Measurements from ENCODE around the gene CFAP65. TPM values are rescaled to one million over a fixed set of nuclear protein-coding genes. Genes with fewer than 3 reads are reported as not detected.

CFAP65 gene
- total and polyA plus RNA-seq, 2 of the 13 experiments (the other 11 are each of a cell fraction or from before 2014, with no cell fraction given) = 0.05 TPM; not detected in 1

- peak; percentile 47; the same call in 1 of the 2 replicates for TF ChIP-seq ARID5B (CRISPR knock-in tag; IDR thresholded peaks at IDR 0.05)
- TF ChIP-seq ZFP91 (CRISPR knock-in tag; IDR thresholded peaks at IDR 0.05; ENCODE audit: borderline replicate concordance) = peak; percentile 68
- TF ChIP-seq ZNF772 (CRISPR knock-in tag; IDR thresholded peaks at IDR 0.05) = peak; percentile 59; the same call in 1 of the 2 replicates
- TF ChIP-seq ZSCAN5A (CRISPR knock-in tag; IDR thresholded peaks at IDR 0.05; ENCODE audit: borderline replicate concordance) = no peak
- 0 out of 2 replicates have a peak, but pooled peaks have one; percentile 6 for TF ChIP-seq ZNF121 (CRISPR knock-in tag; IDR thresholded peaks at IDR 0.05)
- TF ChIP-seq THRA (CRISPR knock-in tag; IDR thresholded peaks at IDR 0.05; ENCODE audit: borderline replicate concordance) = peak; percentile 67; the same call in 1 of the 2 replicates
- peak; percentile 64; the same call in 1 of the 2 replicates for TF ChIP-seq TMF1 (CRISPR knock-in tag; IDR thresholded peaks at IDR 0.05; ENCODE audit: low read depth)
- TF ChIP-seq CSRNP2 (CRISPR knock-in tag; conservative IDR thresholded peaks at IDR 0.05; ENCODE audit: low read depth) = no peak
- peak; percentile 61 for TF ChIP-seq PPARG (CRISPR knock-in tag; conservative IDR thresholded peaks at IDR 0.05)
- no peak for TF ChIP-seq NONO (IDR thresholded peaks at IDR 0.05)
- peak; percentile 80 for TF ChIP-seq NONO (CRISPR knock-in tag; conservative IDR thresholded peaks at IDR 0.05)
- no peak for TF ChIP-seq ELF4 (CRISPR knock-in tag; IDR thresholded peaks at IDR 0.05; ENCODE audit: borderline replicate concordance)
- no peak for TF ChIP-seq CCAR2 (optimal IDR thresholded peaks at IDR 0.05; ENCODE audit: low read depth, low read length)
- no peak for TF ChIP-seq ZNF770 (CRISPR knock-in tag; IDR thresholded peaks at IDR 0.05)
- peak; percentile 65 for TF ChIP-seq ZSCAN25 (CRISPR knock-in tag; IDR thresholded peaks at IDR 0.05)
These were observed 16.6 kb upstream of the CFAP65 start (continued) for GRCh38 chr2:219057709-219058540.

Data from HepG2 (cell line).